Pons (tissue), 1 donor: Measurements from ENCODE around the gene AKR1C2.
"Not testable (repeated sequence)": the region's sequence is repeated elsewhere in the genome, so short reads cannot be mapped to it uniquely, and the experiment has no call there.

Experiments used
- DNase-seq: peaks from one replicate; pipeline ENCODE4 v3.0.0-alpha.2; 2016; ENCODE audit warnings: low spot score

The AKR1C2 gene

DNA sequence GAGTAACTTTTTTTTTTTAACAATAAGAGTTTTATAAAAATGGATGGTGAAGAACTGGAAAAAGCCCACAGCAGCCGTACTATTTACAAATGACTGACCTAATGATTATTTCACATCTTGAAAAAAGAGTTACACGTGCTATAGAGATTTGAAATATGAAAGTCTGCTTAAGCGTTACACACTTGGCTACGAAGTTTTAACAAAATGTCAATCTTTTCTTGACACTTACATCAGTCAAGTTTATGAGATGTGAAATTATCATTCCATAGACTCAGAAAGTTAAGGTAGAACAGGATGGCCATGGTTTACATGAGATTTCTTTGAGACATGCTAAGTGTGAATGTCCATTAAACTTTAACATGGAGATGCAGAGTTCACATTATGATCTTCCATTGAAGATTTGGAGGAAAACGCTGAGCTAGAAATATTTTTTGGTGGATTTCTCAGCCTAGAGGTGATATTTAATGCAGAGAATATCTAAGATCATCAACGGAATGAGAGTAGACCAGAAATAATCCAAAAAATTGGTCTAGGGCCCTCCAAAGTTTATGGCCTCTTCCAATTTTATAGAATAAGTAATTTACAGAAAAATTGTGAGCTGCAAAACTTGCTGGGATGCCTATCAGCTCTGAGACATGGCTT lies 15.5 kb downstream of the AKR1C2 start:
- DNase-seq: not testable (repeated sequence)

DNA sequence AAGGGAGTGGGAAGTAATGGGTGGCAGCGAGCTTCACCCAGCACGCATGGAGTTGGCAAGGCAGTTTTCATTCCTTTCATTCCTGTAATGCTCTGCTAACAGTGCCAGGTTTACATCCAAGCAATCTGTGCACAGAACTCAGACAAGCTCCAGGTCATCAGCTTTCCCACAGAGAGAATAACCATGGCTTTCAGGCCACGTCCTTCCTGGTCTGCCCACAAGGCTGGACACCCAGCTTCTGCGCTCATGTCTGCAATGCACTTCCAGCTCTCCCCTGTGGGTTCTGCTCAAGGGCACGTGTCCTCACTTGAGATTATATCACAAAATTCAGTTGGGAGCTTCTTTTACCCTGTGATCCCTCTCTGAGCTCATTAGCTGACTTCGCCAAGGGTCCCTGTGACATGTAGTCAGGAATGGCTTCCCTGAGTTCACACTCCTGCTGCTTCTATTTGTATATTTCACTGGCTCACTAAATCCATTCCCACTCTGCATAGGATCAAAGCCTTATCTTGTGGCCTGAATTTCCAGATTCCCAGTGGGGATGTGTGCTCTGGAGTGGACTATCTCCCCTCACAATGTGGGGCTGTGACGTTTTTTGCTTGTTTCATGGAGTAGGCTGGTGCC lies 18.6 kb downstream of the AKR1C2 start:
- no peak for DNase-seq

DNA sequence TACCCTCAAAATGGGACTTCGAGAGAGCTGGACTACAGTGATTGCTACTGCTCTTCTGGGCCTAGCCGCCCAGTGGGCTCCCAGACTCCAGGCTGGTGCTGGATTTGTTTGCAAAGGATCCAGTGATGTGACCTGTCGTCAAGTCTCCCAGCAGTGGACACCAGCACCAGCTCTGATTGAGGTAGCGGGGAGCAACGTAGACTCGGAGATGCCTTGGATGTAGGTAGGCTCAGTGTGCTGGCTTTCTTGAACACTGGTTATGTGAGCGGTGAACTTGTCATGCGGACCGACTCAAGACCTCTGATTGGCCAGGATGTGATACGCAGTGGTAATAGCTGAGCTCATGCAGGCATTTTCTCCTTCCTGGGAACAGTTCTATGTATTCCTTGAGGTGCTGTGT lies 19.4 kb downstream of the AKR1C2 start:
- no peak for DNase-seq

DNA sequence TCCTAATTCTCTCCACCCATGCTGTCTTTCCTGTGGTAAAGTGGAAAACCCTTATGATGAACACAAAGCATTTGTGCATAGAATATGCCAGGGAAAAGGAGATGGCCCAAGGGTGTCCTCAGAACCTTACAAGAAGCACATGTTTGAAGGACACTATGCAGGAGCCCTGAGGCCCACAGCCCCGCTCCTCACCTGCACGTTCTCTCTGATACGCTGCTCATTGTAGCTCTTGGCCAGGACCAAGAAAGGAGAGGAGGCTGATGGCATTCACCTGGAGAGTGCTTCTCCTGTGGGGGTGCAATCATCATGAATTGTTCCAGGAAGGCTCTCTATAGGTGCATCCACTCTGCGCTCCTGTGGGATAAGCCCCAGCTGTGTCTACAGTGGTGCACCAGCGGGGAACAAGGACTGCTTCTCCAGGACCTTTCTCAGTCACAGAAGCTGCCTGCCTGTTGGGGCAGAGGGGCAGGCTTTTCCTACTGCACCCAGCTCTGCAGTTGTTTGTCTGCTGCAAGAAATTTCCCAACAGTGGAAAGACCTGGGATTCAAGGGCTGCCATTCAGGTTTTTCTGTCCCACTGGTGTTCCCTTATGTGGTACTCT lies 19.9 kb downstream of the AKR1C2 start:
- no peak for DNase-seq

DNA sequence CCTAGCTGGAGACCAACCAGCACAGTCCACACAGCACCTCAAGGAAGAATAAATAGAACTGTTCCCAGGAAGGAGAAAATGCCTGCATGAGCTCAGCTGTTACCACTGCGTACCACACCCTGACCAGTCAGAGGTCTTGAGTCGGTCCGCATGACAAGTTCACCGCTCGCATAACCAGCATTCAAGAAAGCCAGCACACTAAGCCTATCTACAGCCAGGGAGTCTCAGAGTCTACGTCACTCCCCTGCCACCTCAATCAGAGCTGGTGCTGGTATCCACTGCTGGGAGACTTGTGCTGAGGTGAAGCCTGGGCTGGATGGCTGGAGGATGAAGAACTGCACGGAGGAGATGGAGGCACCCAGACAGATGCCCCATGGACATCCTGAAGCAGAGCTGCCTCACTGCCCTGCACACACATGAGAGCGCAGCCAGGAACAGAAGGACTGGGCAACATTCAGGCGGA lies 20.9 kb downstream of the AKR1C2 start:
- no peak for DNase-seq

DNA sequence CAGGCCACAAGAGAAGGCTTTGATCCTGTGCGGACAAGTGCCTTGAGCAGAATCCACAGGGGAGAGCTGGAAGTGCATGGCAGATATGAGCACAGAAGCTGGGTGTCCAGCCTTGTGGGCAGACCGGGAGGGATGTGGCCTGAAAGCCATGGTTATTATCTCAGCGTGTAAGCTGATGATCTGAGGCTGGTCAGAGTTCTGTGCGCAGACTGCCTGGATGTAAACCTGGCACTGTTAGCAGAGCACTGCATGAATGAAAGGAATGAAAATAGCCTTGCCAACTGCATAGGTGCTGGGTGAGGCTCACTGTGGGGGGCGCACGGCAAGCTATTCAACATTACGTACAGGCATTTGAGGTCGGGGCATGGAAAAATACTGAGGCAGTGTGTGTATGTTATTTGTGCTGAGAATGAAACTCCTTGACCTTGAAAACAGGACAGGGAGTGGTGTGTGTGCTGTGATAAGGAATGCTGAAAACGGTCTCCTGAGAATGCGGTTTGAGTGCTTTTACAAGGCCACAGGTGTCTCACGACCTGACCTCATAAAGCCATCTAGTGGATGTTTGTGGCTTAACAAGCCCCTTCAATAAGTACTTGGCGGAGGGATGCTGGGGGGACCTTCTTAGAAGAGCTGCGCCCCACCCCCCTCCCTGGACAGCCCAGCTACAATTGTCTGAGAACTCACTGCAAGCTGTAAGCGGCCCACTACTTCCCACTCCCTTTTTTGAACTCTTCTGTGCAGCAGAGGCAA lies 21.8 kb downstream of the AKR1C2 start:
- no peak for DNase-seq

DNA sequence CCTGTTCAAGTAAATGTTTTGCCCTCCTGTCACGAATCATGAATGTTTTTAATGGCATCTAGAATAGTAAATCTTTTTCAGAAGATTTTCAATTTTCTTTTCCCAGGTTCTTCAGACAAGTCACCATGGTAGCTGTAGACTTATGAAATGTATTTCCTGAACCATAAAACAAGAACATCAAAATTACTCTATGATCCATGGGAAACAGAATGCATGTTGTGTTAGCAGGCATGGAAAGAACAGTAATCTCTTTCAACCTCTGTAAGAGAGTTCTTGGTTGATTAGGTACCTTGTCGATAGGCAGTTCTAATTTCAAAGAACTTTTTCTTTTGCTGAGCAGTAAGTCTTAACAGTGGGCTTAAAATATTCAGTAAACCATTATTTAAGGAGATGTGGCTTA lies 22.9 kb downstream of the AKR1C2 start:
- DNase-seq: no peak

DNA sequence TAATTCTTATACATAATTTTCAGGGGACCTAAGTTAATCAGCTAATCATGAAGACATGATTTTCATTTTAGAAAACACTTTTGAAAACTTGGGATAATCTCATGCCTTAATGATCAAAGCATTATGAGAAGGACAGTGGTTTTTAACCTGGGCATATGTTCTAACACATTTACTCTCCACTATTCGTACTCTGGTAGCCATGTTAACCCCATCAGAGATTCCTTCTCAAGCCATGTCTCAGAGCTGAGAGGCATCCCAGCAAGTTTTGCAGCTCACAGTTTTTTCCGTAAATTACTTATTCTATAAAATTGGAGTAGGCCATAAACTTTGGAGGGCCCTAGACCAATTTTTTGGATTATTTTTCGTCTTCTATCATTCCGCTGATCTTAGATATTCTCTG lies 24.8 kb downstream of the AKR1C2 start:
- no peak for DNase-seq

DNA sequence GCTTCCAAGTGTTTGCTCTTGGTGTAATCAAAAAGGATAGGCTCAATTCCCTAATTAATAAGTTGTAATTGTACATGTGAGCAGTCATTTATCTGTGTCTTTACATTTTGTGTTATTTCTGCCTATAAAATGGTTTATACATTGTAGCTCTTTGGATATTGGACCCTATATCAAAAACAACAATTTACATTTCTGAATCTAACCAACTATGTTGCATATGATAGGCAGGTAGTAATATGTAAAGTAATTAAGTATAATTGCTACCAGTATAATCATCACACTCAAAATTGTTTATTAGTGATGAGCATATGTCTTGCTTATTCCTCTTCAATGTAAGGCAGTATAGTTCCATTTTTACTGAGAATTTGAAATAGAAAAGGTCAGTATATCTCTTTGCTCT lies 26.6 kb downstream of the AKR1C2 start:
- DNase-seq: no peak

DNA sequence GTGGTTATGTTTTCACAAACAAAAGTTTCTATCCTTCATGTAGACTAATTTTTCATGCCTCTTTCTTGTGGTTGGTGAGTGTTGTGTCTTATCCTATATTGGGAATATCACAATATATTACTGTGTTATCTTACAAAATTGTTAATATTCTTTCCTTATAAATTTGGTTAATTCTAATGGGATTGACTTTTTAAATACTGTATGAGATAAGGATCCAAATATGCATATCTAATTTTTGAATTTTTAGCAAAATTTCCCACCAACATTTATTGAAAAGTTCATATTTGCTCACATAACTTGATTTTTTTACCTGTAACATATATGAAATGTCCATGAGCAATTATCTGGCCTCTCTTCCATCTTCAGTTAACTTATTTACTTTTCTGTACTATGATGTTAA lies 29.3 kb downstream of the AKR1C2 start:
- not testable (repeated sequence) for DNase-seq

DNA sequence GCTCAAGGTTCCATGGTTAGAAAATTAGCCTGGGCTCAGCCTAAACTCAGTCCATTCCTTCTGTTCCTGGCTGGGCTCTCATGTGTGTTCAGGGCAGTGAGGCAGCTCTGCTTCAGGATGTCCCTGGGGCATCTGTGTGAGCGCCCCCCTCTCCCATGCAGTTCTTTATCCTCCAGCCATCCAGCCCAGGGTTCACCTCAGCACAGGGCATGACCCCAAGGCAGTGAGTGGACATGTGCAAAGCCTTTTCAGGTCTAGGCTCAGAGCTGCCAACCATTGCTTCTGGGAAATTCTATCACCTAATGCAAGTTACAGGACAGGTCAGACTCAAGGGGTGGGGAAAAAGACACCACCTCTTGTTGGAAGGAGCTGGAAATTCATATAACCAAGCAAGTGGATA lies 30.4 kb downstream of the AKR1C2 start:
- not testable (repeated sequence) for DNase-seq

DNA sequence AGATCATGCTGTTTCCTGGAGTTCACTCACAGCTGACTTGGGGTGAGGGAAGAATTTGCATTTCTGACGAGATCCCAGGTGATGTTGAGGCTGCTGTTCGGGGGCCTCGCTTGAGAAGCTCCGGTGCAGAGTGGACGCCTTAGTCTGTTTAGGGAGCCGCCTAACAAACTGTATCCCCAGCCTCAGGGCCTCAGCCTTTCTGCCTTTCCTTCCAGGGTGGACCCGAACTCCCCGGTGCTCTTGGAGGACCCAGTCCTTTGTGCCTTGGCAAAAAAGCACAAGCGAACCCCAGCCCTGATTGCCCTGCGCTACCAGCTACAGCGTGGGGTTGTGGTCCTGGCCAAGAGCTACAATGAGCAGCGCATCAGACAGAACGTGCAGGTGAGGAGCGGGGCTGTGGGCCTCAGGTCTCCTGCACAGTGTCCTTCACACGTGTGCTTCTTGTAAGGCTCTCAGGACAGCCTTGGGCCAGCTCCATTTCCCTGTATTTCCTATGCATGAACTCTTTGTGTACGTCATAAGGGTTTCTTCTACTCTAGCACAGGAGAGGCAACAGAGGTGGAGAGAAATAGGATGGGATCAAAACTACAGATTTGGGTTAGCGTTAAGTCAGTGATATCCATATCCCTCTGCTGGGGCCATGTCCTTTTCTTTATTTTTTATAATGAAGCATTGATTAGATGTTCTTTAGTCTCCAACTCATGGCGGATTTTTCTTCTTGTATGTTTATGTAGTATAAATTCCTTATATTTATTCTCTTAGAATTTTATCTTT lies 31.1 kb downstream of the AKR1C2 start:
- DNase-seq: not testable (repeated sequence)

DNA sequence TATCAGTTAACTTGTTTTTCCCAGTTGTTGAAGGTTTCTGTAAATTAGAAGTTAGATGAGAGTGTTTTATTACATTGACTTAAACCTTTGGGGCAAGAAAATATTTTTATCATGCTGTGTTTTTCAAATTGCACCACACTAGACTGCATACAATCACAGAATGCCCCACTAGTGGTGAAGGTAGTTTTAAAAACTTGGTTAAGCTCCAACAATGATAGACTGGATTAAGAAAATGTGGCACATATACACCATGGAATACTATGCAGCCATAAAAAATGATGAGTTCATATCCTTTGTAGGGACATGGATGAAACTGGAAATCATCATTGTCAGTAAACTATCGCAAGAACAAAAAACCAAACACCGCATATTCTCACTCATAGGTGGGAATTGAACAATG lies 33.3 kb downstream of the AKR1C2 start:
- DNase-seq: not testable (repeated sequence)

DNA sequence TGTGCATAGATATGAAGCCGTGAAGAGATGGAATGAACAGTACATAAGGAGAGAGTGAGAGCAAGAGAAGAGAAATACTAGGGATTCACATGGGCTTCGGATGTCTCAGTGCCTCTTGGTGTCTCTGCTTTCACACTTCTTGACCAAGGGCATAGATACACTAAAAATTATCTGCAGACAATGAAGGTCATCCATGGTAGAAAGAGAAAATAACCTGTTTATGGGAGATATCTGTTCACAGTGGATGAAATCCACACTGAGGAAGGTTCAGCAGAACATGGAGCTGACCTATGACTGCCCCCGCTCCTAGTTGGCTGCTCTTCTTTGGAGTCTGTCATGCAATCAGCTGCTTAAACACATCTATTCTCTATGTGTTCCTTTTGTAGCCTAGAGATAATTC lies 34.4 kb downstream of the AKR1C2 start:
- DNase-seq: not testable (repeated sequence)

DNA sequence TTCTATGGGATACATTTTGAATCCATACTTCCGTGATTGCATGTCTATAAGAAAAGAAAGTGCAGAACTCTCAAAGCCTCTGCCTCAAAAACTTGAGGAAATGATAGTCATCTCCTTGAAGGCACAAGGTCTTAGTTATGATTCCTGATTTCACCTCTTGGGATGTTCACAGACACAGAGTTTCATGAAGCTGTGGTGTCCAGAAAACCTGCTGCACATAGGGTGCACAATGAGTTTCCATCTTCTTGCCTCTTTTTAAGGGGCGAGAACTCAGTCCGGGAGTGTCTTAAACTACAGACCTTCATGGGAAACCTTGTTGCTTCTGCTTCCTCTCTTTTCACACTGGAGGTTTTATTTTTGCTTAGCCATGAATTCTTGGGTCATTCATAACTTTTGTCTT lies 36.5 kb downstream of the AKR1C2 start:
- not testable (repeated sequence) for DNase-seq

DNA sequence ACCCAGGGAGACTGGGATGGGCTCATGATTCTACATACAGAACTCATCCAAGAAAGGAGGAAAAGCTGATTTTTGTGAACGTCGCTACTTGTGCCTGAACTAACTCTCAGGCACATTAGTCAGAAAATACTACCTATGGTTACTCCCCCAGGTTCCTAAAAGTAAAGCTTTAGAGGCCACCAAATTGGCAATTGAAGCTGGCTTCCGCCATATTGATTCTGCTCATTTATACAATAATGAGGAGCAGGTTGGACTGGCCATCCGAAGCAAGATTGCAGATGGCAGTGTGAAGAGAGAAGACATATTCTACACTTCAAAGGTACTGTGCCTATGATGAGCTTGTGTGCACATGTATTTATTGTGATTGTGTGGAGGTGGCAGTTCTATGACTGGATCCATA lies 37.9 kb downstream of the AKR1C2 start:
- not testable (repeated sequence) for DNase-seq

DNA sequence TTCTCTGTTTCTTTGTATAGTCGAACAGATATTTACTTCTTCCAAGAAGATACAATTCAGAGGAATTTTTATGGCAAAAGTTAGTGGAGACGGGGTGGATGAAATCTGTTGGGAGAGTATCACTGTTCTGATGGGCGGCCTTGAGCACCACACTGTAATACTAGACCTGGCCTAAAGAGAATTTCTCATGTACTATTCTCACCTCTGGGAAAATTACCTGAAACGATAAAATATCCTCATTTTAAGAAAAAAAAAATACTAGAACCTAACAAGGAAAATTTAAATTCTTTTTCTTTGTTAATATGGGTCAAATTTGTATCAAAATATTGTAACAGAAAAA lies 39.9 kb downstream of the AKR1C2 start:
- DNase-seq: not testable (repeated sequence)

DNA sequence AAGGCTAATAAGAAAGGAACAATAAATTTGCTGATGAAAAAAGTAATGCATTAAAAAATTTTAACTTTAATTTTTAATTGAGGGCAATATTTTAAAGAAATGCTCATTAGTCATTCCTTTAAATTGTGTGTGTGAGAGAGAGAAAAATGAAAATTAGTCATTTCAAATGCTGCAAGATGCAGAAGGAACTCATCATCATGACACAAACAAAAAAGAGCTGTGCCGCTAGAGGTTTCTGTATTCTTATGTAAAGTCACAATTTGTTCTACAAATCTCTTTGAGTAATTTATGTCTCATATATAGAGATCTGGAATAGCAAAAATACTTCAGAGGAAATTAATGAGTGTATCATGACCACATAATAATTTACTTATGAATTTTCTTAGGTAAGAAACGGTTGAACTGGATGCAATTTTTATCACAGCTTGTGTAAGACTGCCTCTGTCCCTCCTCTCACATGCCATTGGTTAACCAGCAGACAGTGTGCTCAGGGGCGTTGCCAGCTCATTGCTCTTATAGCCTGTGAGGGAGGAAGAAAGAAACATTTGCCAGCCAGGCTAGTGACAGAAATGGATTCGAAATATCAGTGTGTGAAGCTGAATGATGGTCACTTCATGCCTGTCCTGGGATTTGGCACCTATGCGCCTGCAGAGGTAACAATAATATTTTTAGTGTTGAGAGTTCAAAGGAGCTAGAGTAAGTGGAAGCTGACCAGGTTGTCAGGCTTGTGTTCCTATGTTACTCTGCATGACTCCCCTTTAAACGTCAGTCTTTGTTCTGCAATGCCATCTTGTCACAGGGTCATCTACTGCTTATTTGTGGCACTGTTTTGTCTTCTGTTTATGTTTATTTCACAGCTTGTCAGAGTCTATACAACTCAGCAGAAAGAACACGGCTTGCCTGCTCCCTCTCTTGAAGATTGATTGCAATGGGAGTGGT lies 40.5 kb downstream of the AKR1C2 start, which contains the start of gene AKR1C1:
AKR1C1 (plus strand) TSS at position 540 of the 939 bp plus-strand sequence; CDS start at position 570, 30 bp downstream.
- DNase-seq: not testable (repeated sequence)

DNA sequence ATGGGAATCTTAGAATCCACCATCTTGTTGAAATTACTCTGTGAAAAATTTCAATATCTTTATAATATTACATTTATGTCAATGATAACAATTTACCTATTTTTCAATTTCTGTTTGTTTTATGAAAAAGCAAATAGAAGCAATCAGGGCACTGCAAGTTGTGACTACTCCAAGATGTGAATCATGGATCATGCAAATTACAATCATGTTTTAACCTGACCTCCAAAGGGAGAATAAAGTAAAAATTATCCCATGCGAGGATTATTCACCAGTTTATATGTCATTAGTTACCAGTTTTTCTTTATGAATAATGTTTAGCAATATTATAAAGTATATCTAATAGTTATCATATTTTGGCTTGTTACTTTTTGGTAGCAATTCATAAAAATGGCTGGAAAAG lies 41.3 kb downstream of the AKR1C2 start:
- DNase-seq: not testable (repeated sequence)

DNA sequence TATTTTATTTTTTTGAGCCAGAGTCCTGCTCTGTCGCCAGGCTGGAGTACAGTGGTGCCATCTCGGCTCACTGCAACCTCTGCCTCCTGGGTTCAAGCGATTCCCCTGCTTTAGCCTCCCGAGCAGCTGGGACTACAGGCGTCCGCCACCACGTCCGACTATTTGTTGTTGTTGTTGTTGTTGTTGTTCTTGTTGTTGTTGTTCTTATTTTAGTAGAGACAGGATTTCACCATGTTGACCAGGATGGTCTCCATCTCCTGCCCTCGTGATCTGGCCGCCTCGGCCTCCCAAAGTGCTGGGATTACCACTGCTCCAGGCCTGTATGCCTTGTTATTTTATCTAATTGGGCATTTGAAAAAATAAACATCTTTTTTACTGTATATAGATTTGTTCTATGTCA lies 42.1 kb downstream of the AKR1C2 start:
- DNase-seq: not testable (repeated sequence)
